Hepatocyte (in vitro differentiated cells): Measurements from ENCODE around the gene PHTF1. TPM values are rescaled to one million over a fixed set of nuclear protein-coding genes. Genes with fewer than 3 reads are reported as not detected.
A peak's percentile ranks its signal among the peaks of the same experiment; 100 is the strongest.

Source experiments
- DNase-seq: peaks from one replicate; pipeline ENCODE4 v3.0.0-alpha.2; 2016; ENCODE audit warnings: low spot score
- H2AFZ ChIP-seq: fragments of 200-600 bp; sonication (generic); 2 replicates; pipeline ENCODE4 v1.6.0; 2016; ENCODE audit warnings: antibody characterized with exemption, mild to moderate bottlenecking
- H3K27ac ChIP-seq: fragments of 200-600 bp; sonication (generic); 2 replicates; pipeline ENCODE4 v1.5.1; 2016; ENCODE audit warnings: mild to moderate bottlenecking
- H3K27me3 ChIP-seq: fragments of 200-600 bp; sonication (generic); 2 replicates; pipeline ENCODE4 v1.6.1; 2016
- H3K36me3 ChIP-seq: fragments of 200-600 bp; sonication (generic); replicated peaks from 2 replicates; pipeline ENCODE4 v1.5.1; 2016; ENCODE audit warnings: low read depth; ENCODE audit not compliant: insufficient read depth
- H3K4me1 ChIP-seq: fragments of 200-600 bp; sonication (generic); 2 replicates; pipeline ENCODE4 v1.5.1; 2016; ENCODE audit warnings: mild to moderate bottlenecking, moderate library complexity; ENCODE audit not compliant: insufficient read depth
- H3K4me2 ChIP-seq: fragments of 200-600 bp; sonication (generic); 2 replicates; pipeline ENCODE4 v1.6.0; 2016
- H3K4me3 ChIP-seq: fragments of 200-600 bp; sonication (generic); 2 replicates; pipeline ENCODE4 v1.5.1; 2016; ENCODE audit warnings: mild to moderate bottlenecking
- H3K79me2 ChIP-seq: fragments of 200-600 bp; sonication (generic); 2 replicates; pipeline ENCODE4 v1.6.0; 2017; ENCODE audit warnings: mild to moderate bottlenecking
- H3K9me2 ChIP-seq: fragments of 200-600 bp; sonication (generic); replicated peaks from 2 replicates; pipeline ENCODE4 v1.6.0; 2017; ENCODE audit warnings: mild to moderate bottlenecking; ENCODE audit not compliant: insufficient read depth
- H3K9me3 ChIP-seq: fragments of 200-600 bp; sonication (generic); 2 replicates; pipeline ENCODE4 v1.5.1; 2016; ENCODE audit warnings: low read depth, mild to moderate bottlenecking
- H4K20me1 ChIP-seq: fragments of 200-600 bp; sonication (generic); 2 replicates; pipeline ENCODE4 v1.6.0; 2016; ENCODE audit warnings: mild to moderate bottlenecking; ENCODE audit not compliant: insufficient read depth, poor library complexity, severe bottlenecking
- CTCF ChIP-seq: fragments of 200-600 bp; sonication (generic); IDR thresholded peaks from 2 replicates; pipeline ENCODE4 v1.5.1; 2016; ENCODE audit warnings: antibody characterized with exemption, mild to moderate bottlenecking; ENCODE audit not compliant: poor library complexity
- EZH2 ChIP-seq: fragments of 200-600 bp; sonication (generic); IDR thresholded peaks from 2 replicates; pipeline ENCODE4 v1.6.1; 2016; ENCODE audit warnings: antibody characterized with exemption, mild to moderate bottlenecking, borderline replicate concordance
- EZH2phosphoT487 ChIP-seq: fragments of 200-600 bp; sonication (generic); IDR thresholded peaks from one replicate; pipeline ENCODE4 v1.6.1; 2018; ENCODE audit warnings: antibody characterized with exemption, mild to moderate bottlenecking, low read depth, moderate library complexity; ENCODE audit not compliant: unreplicated experiment, severe bottlenecking
- WGBS: methylation state at CpG from one replicate; pipeline ENCODE4 v1.1.6; 2016; ENCODE audit warnings: low lambda C conversion rate; ENCODE audit errors: missing lambda C conversion rate; 5-methylcytosine and 5-hydroxymethylcytosine counted together
- polyA plus RNA-seq: library from polyadenylated mRNA; unstranded; fragments of >200 nt; fragmentation: Nextera tagmentation; extraction: Ambion mirVana; gene quantifications from 2 replicates; pipeline ENCODE4 v1.2.1, GENCODE V29; 2016
- total RNA-seq: library from RNA; depleted of rRNA; stranded (reverse); fragments of >200 nt; gene quantifications from 2 replicates; pipeline ENCODE4 v1.2.3, GENCODE V29; 2014

The PHTF1 gene
- total and polyA plus RNA-seq, 2 experiments from 2014 or later: 22.9 to 27.6 TPM

- H3K9me2 ChIP-seq: no peaks in the 10 kb centered on the region
- no peaks in the 10 kb centered on the region for H3K27me3 ChIP-seq
- peak overlapping the region; percentile 26 for H3K27ac ChIP-seq
- H3K4me1 ChIP-seq: peaks cover 18% of the 10 kb centered on the region
- H2AFZ ChIP-seq: no peak overlapping the region
- no peak overlapping the region for H3K4me3 ChIP-seq
- H4K20me1 ChIP-seq: no peaks in the 10 kb centered on the region
- peak; percentile 21 for DNase-seq
- H3K36me3 ChIP-seq: no peaks in the 10 kb centered on the region
- WGBS: 21% methylated on average over 1 of the region's 1 CpG
- H3K4me2 ChIP-seq: no peak overlapping the region
- peaks cover 92% of the 10 kb centered on the region for H3K79me2 ChIP-seq
- no peaks in the 10 kb centered on the region for H3K9me3 ChIP-seq
- TF ChIP-seq EZH2 (no peak), EZH2phosphoT487 (no peak), CTCF (no peak)
Observed at GRCh38 chr1:113786069-113786468, 26.8 kb upstream of the PHTF1 start.

GRCh38 chr1:113784104-113784779, 25.0 kb upstream of the PHTF1 start:
- Histone ChIP-seq H3K4me2 (no peak overlapping the region), H3K9me2 (no peaks in the 10 kb centered on the region), H3K27ac (peak overlapping the region; percentile 10), H2AFZ (no peak overlapping the region), H3K4me3 (no peak overlapping the region), H4K20me1 (no peaks in the 10 kb centered on the region), H3K79me2 (peaks cover 94% of the 10 kb centered on the region), H3K27me3 (no peaks in the 10 kb centered on the region), H3K4me1 (peaks cover 18% of the 10 kb centered on the region), H3K36me3 (no peaks in the 10 kb centered on the region), H3K9me3 (no peaks in the 10 kb centered on the region)
- DNase-seq: no peak
- no peak for TF ChIP-seq EZH2
- TF ChIP-seq CTCF: no peak
- no peak for TF ChIP-seq EZH2phosphoT487
- WGBS: 85% methylated on average over 5 of the region's 5 CpGs

GRCh38 chr1:113783254-113784103, 24.2 kb upstream of the PHTF1 start:
- no peak overlapping the region for H3K4me3 ChIP-seq

More at GRCh38 chr1:113783254-113784103, 24.2 kb upstream of the PHTF1 start:
- Histone ChIP-seq H3K4me2 (no peak overlapping the region), H3K27ac (peak overlapping the region; percentile 10), H3K4me1 (peaks cover 18% of the 10 kb centered on the region), H4K20me1 (no peaks in the 10 kb centered on the region), H3K27me3 (no peaks in the 10 kb centered on the region), H3K36me3 (no peaks in the 10 kb centered on the region), H2AFZ (no peak overlapping the region), H3K9me2 (no peaks in the 10 kb centered on the region), H3K9me3 (no peaks in the 10 kb centered on the region), H3K79me2 (peaks cover 94% of the 10 kb centered on the region)
- TF ChIP-seq EZH2 (no peak), EZH2phosphoT487 (no peak), CTCF (no peak)
- 89% methylated on average over 4 of the region's 4 CpGs for WGBS
- DNase-seq: no peak
